Measurements from ENCODE around the gene MEOX2.

MEOX2 gene

GRCh38 chr7:15577600-15577999 lies 108.9 kb downstream of the MEOX2 start:
- H3K4me3 Mint-ChIP-seq, result no peak overlapping the region
- no peaks in the 10 kb centered on the region for H3K36me3 Mint-ChIP-seq (ENCODE audit: low read depth)
- no peak overlapping the region for H3K27ac Mint-ChIP-seq
- no peaks in the 10 kb centered on the region for H3K4me1 Mint-ChIP-seq (ENCODE audit: low read depth)
- H3K9me3 Mint-ChIP-seq, result peaks cover 20% of the 10 kb centered on the region
- H3K27me3 Mint-ChIP-seq, result no peaks in the 10 kb centered on the region

DNA sequence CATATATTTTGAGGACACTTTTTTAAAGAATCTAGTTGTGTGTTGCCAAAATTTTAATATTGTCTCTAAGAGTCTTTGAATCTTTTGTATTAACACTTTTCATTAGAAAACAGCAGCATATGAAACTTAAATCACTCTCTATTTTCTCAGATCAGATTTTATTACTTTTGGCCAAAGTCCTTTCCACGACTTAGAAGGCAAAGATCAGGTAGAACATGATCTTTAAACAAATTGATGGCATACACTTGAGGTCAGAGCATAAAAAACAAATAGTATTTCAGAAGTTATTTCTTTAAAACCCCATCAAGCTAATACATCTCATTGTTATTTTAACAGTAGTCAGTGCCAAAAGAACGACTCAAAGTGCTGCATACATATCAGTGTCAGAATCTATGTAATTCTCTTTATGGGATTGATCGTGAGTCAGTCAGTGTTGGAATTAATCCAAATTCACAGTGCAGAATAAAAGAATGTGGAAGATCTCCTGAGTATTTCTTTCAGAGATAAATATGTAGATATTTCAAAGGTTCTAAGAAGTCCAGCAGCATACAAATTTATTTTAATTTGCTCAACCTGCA lies 115.1 kb downstream of the MEOX2 start:
- Mint-ChIP-seq H3K27ac (no peak overlapping the region), H3K4me3 (no peak overlapping the region), H3K4me1 (ENCODE audit: low read depth) (no peaks in the 10 kb centered on the region), H3K36me3 (ENCODE audit: low read depth) (no peaks in the 10 kb centered on the region), H3K9me3 (peaks cover 23% of the 10 kb centered on the region), H3K27me3 (no peaks in the 10 kb centered on the region)

DNA sequence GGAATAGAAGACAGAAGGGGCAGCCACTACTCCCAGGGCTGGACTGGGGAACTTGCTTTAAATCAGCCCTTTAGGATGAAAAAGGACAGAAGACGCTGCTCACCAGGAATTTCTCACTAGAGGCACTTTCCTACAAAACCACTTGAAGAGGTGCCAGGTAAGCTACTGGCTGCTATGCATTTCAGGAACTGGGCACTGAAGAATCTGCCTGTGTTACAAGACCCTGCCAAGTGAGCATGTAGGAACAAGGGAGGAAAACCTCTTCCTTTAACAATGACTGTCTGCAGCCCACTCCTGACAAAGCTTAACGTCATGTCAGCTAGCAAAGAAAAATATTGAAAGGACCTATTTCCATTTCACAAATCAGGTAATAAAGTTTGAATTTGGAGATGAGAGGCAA lies 118.8 kb downstream of the MEOX2 start:
- Mint-ChIP-seq H3K9me3 (peaks cover 18% of the 10 kb centered on the region), H3K36me3 (ENCODE audit: low read depth) (no peaks in the 10 kb centered on the region), H3K27me3 (no peaks in the 10 kb centered on the region), H3K4me3 (no peak overlapping the region), H3K4me1 (ENCODE audit: low read depth) (no peaks in the 10 kb centered on the region), H3K27ac (no peak overlapping the region)

GRCh38 chr7:15567036-15567435 lies 119.4 kb downstream of the MEOX2 start:
- Mint-ChIP-seq H3K27ac (no peak overlapping the region), H3K27me3 (no peaks in the 10 kb centered on the region), H3K4me1 (ENCODE audit: low read depth) (no peaks in the 10 kb centered on the region), H3K36me3 (ENCODE audit: low read depth) (no peaks in the 10 kb centered on the region), H3K9me3 (peaks cover 18% of the 10 kb centered on the region), H3K4me3 (no peak overlapping the region)

- Mint-ChIP-seq H3K36me3 (ENCODE audit: low read depth) (no peaks in the 10 kb centered on the region), H3K4me1 (ENCODE audit: low read depth) (no peaks in the 10 kb centered on the region), H3K27me3 (no peaks in the 10 kb centered on the region), H3K27ac (no peak overlapping the region), H3K9me3 (peaks cover 17% of the 10 kb centered on the region), H3K4me3 (no peak overlapping the region)
Measured at GRCh38 chr7:15566476-15566875, 120.0 kb downstream of the MEOX2 start.

GRCh38 chr7:15561835-15562234 lies 124.6 kb downstream of the MEOX2 start, which contains the start of gene AGMO:
AGMO (minus strand) TSS chr7:15562015.
- Mint-ChIP-seq H3K27ac (no peak within 1 kb of the TSS), H3K4me3 (no peak within 1 kb of the TSS), H3K9me3 (peaks cover 4% of the 10 kb centered on the region)

More at GRCh38 chr7:15561835-15562234, 124.6 kb downstream of the MEOX2 start, which contains the start of gene AGMO:
- Mint-ChIP-seq H3K27me3 (no peaks in the 10 kb centered on the region), H3K4me1 (ENCODE audit: low read depth) (no peaks in the 10 kb centered on the region), H3K36me3 (ENCODE audit: low read depth) (no peaks in the 10 kb centered on the region)

Data from stimulated activated naive CD8-positive, alpha-beta T cell treated with anti-CD3 and anti-CD28 coated beads, Interleukin-15, Interleukin-2, amounts not matched to agents 100 ng/mL and 50 ng/mL, for 24 hours (primary cell).